ENCODE measurements around the gene C16orf96.

GRCh38 chr16:4599545-4599944, 43.4 kb downstream of the C16orf96 start:
- TF ChIP-seq MYC (IDR thresholded peaks at IDR 0.05; ENCODE audit: borderline replicate concordance, low read length) (no peak), POLR2A (IDR thresholded peaks at IDR 0.05; ENCODE audit: low read length) (no peak)

All from A549 (cell line).